GM20431 (cell line): ENCODE measurements around the gene ALX3.

Experiments used
- in situ Hi-C: fragments of 300-500 bp; cut with MseI, MboI; formaldehyde crosslinking; loops from one replicate; pipeline ENCODE4 v1.15.0; 2020; ENCODE audit warnings: low sequenced_read_pairs; ENCODE audit not compliant: unreplicated experiment

ALX3 gene

GRCh38 chr1:110067893-110068645, 2.4 kb downstream of the ALX3 start:
- in situ Hi-C loops = no loop called here

GRCh38 chr1:110067479-110067892, 3.0 kb downstream of the ALX3 start:
- in situ Hi-C loops = no loop called here

- in situ Hi-C loops = no loop called here
Measured at GRCh38 chr1:110065841-110066240, 4.6 kb downstream of the ALX3 start.

GRCh38 chr1:110064576-110065337, 5.7 kb downstream of the ALX3 start:
- in situ Hi-C loops = no loop called here

GRCh38 chr1:110063781-110064180, 6.7 kb downstream of the ALX3 start:
- in situ Hi-C loops = no loop called here

GRCh38 chr1:110062612-110063011, 7.9 kb downstream of the ALX3 start:
- in situ Hi-C loops = no loop called here

- in situ Hi-C loops = no loop called here
Measured at GRCh38 chr1:110061341-110061740, 9.1 kb downstream of the ALX3 start.

GRCh38 chr1:110060662-110061060, 9.8 kb downstream of the ALX3 start:
- in situ Hi-C loops = no loop called here

- in situ Hi-C loops = no loop called here
Measured at GRCh38 chr1:110060034-110060661, 10.3 kb downstream of the ALX3 start.

GRCh38 chr1:110059133-110059863, 11.2 kb downstream of the ALX3 start:
- in situ Hi-C loops = no loop called here

- in situ Hi-C loops = no loop called here
Measured at GRCh38 chr1:110058591-110058990, 11.9 kb downstream of the ALX3 start.

GRCh38 chr1:110057963-110058518, 12.4 kb downstream of the ALX3 start:
- in situ Hi-C loops = no loop called here

GRCh38 chr1:110056776-110057175, 13.7 kb downstream of the ALX3 start:
- in situ Hi-C loops = no loop called here

- in situ Hi-C loops = no loop called here
Measured at GRCh38 chr1:110056285-110056683, 14.2 kb downstream of the ALX3 start.

- in situ Hi-C loops = no loop called here
Measured at GRCh38 chr1:110055493-110056284, 14.8 kb downstream of the ALX3 start.

- in situ Hi-C loops = no loop called here
Measured at GRCh38 chr1:110053552-110054428, 16.7 kb downstream of the ALX3 start.

- in situ Hi-C loops = no loop called here
Measured at GRCh38 chr1:110051262-110051648, 19.2 kb downstream of the ALX3 start.

GRCh38 chr1:110050602-110051261, 19.7 kb downstream of the ALX3 start:
- in situ Hi-C loops = no loop called here
